WERI-Rb-1 (cell line): ENCODE data around the gene ETDB.
"Not testable (repeated sequence)": the region's sequence is repeated elsewhere in the genome, so short reads cannot be mapped to it uniquely, and the experiment has no call there.

Experiments
- DNase-seq: peaks from one replicate; pipeline ENCODE4 v3.0.0-alpha.2; 2020
- H3K27ac ChIP-seq: fragments of 250-450 bp; sonication (Bioruptor Pico); 2 replicates; pipeline ENCODE4 v1.5.1; 2020; ENCODE audit warnings: mild to moderate bottlenecking, moderate library complexity
- H3K27me3 ChIP-seq: fragments of 250-450 bp; sonication (Bioruptor Pico); 2 replicates; pipeline ENCODE4 v1.5.1; 2021; ENCODE audit warnings: mild to moderate bottlenecking, low read depth, moderate library complexity; ENCODE audit not compliant: insufficient read depth, severe bottlenecking
- H3K36me3 ChIP-seq: fragments of 250-450 bp; sonication (Bioruptor Pico); 2 replicates; pipeline ENCODE4 v1.5.1; 2020; ENCODE audit warnings: mild to moderate bottlenecking, moderate library complexity
- H3K4me3 ChIP-seq: 2 replicates; pipeline ENCODE4 v1.5.1; 2011; ENCODE audit warnings: low read depth, mild to moderate bottlenecking, control low read depth, low read length
- H3K9me3 ChIP-seq: fragments of 250-450 bp; sonication (Bioruptor Pico); 2 replicates; pipeline ENCODE4 v1.5.1; 2021; ENCODE audit warnings: mild to moderate bottlenecking, moderate library complexity; ENCODE audit not compliant: severe bottlenecking
- CTCF ChIP-seq: IDR thresholded peaks from 2 replicates; pipeline ENCODE4 v1.5.1; 2011; ENCODE audit warnings: low read depth, mild to moderate bottlenecking, control low read depth, inconsistent platforms, low read length

ETDB gene

GRCh38 chrX:135120056-135120576 lies at the start of gene ETDB:
Gene ETDB, minus strand, starts transcription at chrX:135120526. Its CDS starts 1,265 bp downstream, at chrX:135119261.
- H3K36me3 ChIP-seq, H3K27me3 ChIP-seq, DNase-seq, H3K27ac ChIP-seq, H3K9me3 ChIP-seq, H3K4me3 ChIP-seq: not testable (repeated sequence)

GRCh38 chrX:135169534-135169933 lies 49.2 kb upstream of the ETDB start:
- not testable (repeated sequence) for H3K36me3 ChIP-seq, H3K4me3 ChIP-seq, H3K27ac ChIP-seq, DNase-seq, H3K9me3 ChIP-seq
- H3K27me3 ChIP-seq = peaks cover 64% of the 10 kb centered on the region

GRCh38 chrX:135168486-135168885 lies 48.2 kb upstream of the ETDB start:
- no peak for TF ChIP-seq CTCF
- Histone ChIP-seq H3K27ac (no peak overlapping the region), H3K4me3 (no peak overlapping the region), H3K9me3 (no peaks in the 10 kb centered on the region), H3K27me3 (peaks cover 64% of the 10 kb centered on the region), H3K36me3 (no peaks in the 10 kb centered on the region)
- no peak for DNase-seq

DNA sequence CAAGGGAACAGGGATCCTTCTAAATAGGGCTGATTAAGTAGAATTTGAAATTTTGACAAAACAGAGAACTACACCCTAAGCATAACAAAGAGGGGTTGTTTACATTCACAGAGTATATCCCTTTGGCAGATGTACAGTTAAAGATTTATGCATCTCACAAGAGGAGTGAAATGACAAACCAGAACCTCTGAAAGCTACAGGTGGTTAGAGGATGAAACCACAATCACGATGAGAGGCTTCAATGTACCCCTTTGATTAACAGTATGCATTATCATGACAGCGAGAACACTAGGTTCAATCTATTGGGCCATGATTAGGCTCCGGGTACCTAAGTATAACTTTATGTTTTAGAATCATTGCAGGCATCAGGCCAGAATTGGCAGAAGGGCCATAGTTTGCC lies 34.4 kb upstream of the ETDB start:
- not testable (repeated sequence) for DNase-seq, H3K36me3 ChIP-seq, H3K9me3 ChIP-seq, H3K27ac ChIP-seq, H3K4me3 ChIP-seq
- peaks cover 16% of the 10 kb centered on the region for H3K27me3 ChIP-seq

DNA sequence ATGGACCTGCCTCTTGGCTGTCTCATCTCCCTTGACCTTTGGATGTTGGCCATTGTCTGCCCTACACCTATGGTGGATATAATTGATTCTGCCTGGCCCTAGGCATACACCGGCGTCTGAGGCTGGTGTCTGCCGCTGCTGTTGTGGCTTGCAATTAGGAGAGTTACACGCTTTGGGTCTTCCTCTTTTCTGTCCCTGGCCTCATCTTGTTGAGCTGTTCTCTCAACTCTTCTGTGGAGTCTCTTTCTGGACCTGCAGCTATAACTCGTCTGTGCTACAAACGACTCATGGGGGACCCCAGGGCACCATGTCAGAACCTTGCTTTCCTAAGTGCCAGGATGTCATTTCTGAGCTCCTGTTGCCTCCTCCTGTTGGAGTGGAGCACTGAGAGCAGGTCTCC lies 5.8 kb upstream of the ETDB start:
- H3K27ac ChIP-seq, DNase-seq, H3K27me3 ChIP-seq, H3K4me3 ChIP-seq, H3K36me3 ChIP-seq, H3K9me3 ChIP-seq: not testable (repeated sequence)

- H3K4me3 ChIP-seq, H3K36me3 ChIP-seq, H3K9me3 ChIP-seq, H3K27ac ChIP-seq, H3K27me3 ChIP-seq, DNase-seq: not testable (repeated sequence)
Measured at GRCh38 chrX:135116064-135116463, 4.3 kb downstream of the ETDB start.

GRCh38 chrX:135114392-135114791 lies 5.9 kb downstream of the ETDB start:
- TF ChIP-seq CTCF = no peak
- no peak overlapping the region for H3K27ac ChIP-seq
- no peak for DNase-seq
- H3K27me3 ChIP-seq = peaks cover 3% of the 10 kb centered on the region
- no peak overlapping the region for H3K4me3 ChIP-seq
- H3K36me3 ChIP-seq = no peaks in the 10 kb centered on the region
- no peaks in the 10 kb centered on the region for H3K9me3 ChIP-seq

GRCh38 chrX:135112743-135113142 lies 7.6 kb downstream of the ETDB start:
- no peak for TF ChIP-seq CTCF
- Histone ChIP-seq H3K9me3 (no peaks in the 10 kb centered on the region), H3K4me3 (no peak overlapping the region), H3K36me3 (no peaks in the 10 kb centered on the region), H3K27me3 (peaks cover 3% of the 10 kb centered on the region), H3K27ac (no peak overlapping the region)
- DNase-seq = no peak
